Measurements from ENCODE around the gene LAMA5.

GRCh38 chr20:62300319-62300718 lies 66.8 kb downstream of the LAMA5 start:
- TF ChIP-seq CTCF (IDR thresholded peaks at IDR 0.05; ENCODE audit: poor library complexity) (no peak), EZH2phosphoT487 (IDR thresholded peaks at IDR 0.05; ENCODE audit: low read depth, severe bottlenecking, unreplicated experiment) (no peak), EZH2 (IDR thresholded peaks at IDR 0.05; ENCODE audit: borderline replicate concordance) (no peak)
